HEK293 (cell line): ENCODE data around the gene CPE.

Experiments
- CTCF ChIP-seq: fragments of 450-650 bp; formaldehyde crosslinking; IDR thresholded peaks from 2 replicates; pipeline ENCODE4 v1.5.1; 2016; ENCODE audit warnings: missing biosample characterization, missing genetic modification characterization
- PBX3 ChIP-seq: sonication (generic); formaldehyde crosslinking; IDR thresholded peaks from 2 replicates; pipeline ENCODE4 v1.8.1; 2022; ENCODE audit warnings: mild to moderate bottlenecking, moderate library complexity, missing genetic modification reagents
- ZEB2 ChIP-seq: fragments of 450-650 bp; formaldehyde crosslinking; IDR thresholded peaks from 2 replicates; pipeline ENCODE4 v1.5.1; 2016; ENCODE audit warnings: missing biosample characterization, missing genetic modification characterization
- ZNF24 ChIP-seq: fragments of 450-650 bp; formaldehyde crosslinking; IDR thresholded peaks from 2 replicates; pipeline ENCODE4 v1.5.1; 2016; ENCODE audit warnings: missing biosample characterization, missing genetic modification characterization
- ZNF324 ChIP-seq: fragments of 450-650 bp; formaldehyde crosslinking; IDR thresholded peaks from 2 replicates; pipeline ENCODE4 v1.5.1; 2016; ENCODE audit warnings: missing biosample characterization, missing genetic modification characterization
- ZNF350 ChIP-seq: fragments of 450-650 bp; formaldehyde crosslinking; IDR thresholded peaks from 2 replicates; pipeline ENCODE4 v1.5.0; 2017; ENCODE audit warnings: missing biosample characterization, mild to moderate bottlenecking, missing genetic modification characterization
- ZNF366 ChIP-seq: fragments of 450-650 bp; formaldehyde crosslinking; conservative IDR thresholded peaks from 2 replicates; pipeline ENCODE4 v1.5.1; 2016; ENCODE audit warnings: missing biosample characterization, missing genetic modification characterization
- ZNF391 ChIP-seq: fragments of 450-650 bp; formaldehyde crosslinking; IDR thresholded peaks from 2 replicates; pipeline ENCODE4 v1.5.1; 2016; ENCODE audit warnings: low read depth, missing biosample characterization, missing genetic modification characterization, borderline replicate concordance
- ZNF560 ChIP-seq: fragments of 450-650 bp; formaldehyde crosslinking; IDR thresholded peaks from 2 replicates; pipeline ENCODE4 v1.5.1; 2017; ENCODE audit warnings: missing biosample characterization, missing genetic modification characterization, borderline replicate concordance
- ZNF561 ChIP-seq: fragments of 450-650 bp; IDR thresholded peaks from 2 replicates; pipeline ENCODE4 v1.5.1; 2018; ENCODE audit warnings: missing biosample characterization, missing genetic modification characterization, borderline replicate concordance
- TF ChIP-seq, protein P1 (sequence below): fragments of 450-650 bp; formaldehyde crosslinking; IDR thresholded peaks from 2 replicates; pipeline ENCODE4 v1.5.1; 2016; ENCODE audit warnings: missing biosample characterization, missing genetic modification characterization

DNA sequence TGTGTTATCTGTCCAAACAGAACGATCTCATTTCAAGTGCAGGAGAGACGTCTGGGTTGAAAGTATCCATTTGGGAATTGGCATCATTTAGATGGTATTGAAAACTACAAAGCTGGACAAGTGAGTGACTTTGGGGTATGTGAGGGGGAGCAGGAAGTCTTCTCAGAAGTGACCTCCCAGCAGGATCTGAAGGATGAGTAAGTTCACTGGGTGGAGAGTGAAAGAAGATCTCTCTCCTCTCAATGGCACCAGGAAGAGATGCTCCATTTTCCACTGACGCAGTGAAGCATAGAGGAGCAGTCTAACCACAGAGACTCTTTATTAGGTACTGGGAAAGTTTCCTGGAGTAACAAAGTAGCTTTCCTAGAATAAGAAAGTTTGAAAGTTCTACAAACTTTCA lies 161.0 kb downstream of the CPE start:
- TF ChIP-seq ZNF324 (tag by site-specific recombination): no peak
- no peak for TF ChIP-seq ZEB2 (tag by site-specific recombination)
- TF ChIP-seq CTCF (tag by site-specific recombination): no peak
- no peak for TF ChIP-seq ZNF366 (tag by site-specific recombination)
- no peak for TF ChIP-seq ZNF350 (tag by site-specific recombination)
- TF ChIP-seq ZNF560 (tag by site-specific recombination): no peak
- TF ChIP-seq, protein P1, sequence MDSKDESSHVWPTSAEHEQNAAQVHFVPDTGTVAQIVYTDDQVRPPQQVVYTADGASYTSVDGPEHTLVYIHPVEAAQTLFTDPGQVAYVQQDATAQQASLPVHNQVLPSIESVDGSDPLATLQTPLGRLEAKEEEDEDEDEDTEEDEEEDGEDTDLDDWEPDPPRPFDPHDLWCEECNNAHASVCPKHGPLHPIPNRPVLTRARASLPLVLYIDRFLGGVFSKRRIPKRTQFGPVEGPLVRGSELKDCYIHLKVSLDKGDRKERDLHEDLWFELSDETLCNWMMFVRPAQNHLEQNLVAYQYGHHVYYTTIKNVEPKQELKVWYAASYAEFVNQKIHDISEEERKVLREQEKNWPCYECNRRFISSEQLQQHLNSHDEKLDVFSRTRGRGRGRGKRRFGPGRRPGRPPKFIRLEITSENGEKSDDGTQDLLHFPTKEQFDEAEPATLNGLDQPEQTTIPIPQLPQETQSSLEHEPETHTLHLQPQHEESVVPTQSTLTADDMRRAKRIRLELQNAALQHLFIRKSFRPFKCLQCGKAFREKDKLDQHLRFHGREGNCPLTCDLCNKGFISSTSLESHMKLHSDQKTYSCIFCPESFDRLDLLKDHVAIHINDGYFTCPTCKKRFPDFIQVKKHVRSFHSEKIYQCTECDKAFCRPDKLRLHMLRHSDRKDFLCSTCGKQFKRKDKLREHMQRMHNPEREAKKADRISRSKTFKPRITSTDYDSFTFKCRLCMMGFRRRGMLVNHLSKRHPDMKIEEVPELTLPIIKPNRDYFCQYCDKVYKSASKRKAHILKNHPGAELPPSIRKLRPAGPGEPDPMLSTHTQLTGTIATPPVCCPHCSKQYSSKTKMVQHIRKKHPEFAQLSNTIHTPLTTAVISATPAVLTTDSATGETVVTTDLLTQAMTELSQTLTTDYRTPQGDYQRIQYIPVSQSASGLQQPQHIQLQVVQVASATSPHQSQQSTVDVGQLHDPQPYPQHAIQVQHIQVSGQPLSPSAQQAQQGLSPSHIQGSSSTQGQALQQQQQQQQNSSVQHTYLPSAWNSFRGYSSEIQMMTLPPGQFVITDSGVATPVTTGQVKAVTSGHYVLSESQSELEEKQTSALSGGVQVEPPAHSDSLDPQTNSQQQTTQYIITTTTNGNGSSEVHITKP (tag by site-specific recombination): no peak
- TF ChIP-seq ZNF561 (tag by site-specific recombination): no peak
- TF ChIP-seq ZNF24 (tag by site-specific recombination): no peak
- no peak for TF ChIP-seq ZNF391 (tag by site-specific recombination)
- no peak for TF ChIP-seq PBX3 (CRISPR knock-in tag)
